NCI-H2107 treated with DMSO at 0.1 percent for 48 hours (cell line): ENCODE measurements around the gene COL23A1.
"Not testable (repeated sequence)": the region's sequence is repeated elsewhere in the genome, so short reads cannot be mapped to it uniquely, and the experiment has no call there.

ENCODE experiments used
- DNase-seq: peaks from one replicate; lab custom pipeline; 2025; ENCODE audit not compliant: unreplicated experiment; lab: John Stamatoyannopoulos, UW

Gene COL23A1

GRCh38 chr5:178204935-178205748, 385.1 kb downstream of the COL23A1 start:
- no peak for DNase-seq

GRCh38 chr5:178204182-178204934, 385.8 kb downstream of the COL23A1 start, which contains the start of gene HNRNPAB:
TSS of gene HNRNPAB (plus strand) at chr5:178204533. CDS start at chr5:178204838, 305 bp downstream.
- peak; percentile 69 for DNase-seq

GRCh38 chr5:178203670-178204181, 386.5 kb downstream of the COL23A1 start:
- DNase-seq: no peak

GRCh38 chr5:178202541-178202940, 387.7 kb downstream of the COL23A1 start:
- DNase-seq: no peak

- no peak for DNase-seq
Measured at GRCh38 chr5:178201927-178202235, 388.3 kb downstream of the COL23A1 start.

- no peak for DNase-seq
Measured at GRCh38 chr5:178201221-178201926, 388.8 kb downstream of the COL23A1 start.

GRCh38 chr5:178199581-178200434, 390.4 kb downstream of the COL23A1 start:
- no peak for DNase-seq

- DNase-seq: no peak
Measured at GRCh38 chr5:178198706-178199105, 391.5 kb downstream of the COL23A1 start.

GRCh38 chr5:178198151-178198550, 392.0 kb downstream of the COL23A1 start:
- not testable (repeated sequence) for DNase-seq

- no peak for DNase-seq
Measured at GRCh38 chr5:178196986-178197385, 393.2 kb downstream of the COL23A1 start.

- no peak for DNase-seq
Measured at GRCh38 chr5:178196281-178196812, 393.8 kb downstream of the COL23A1 start.

- no peak for DNase-seq
Measured at GRCh38 chr5:178194026-178194425, 396.2 kb downstream of the COL23A1 start.

GRCh38 chr5:178193251-178193809, 396.9 kb downstream of the COL23A1 start:
- no peak for DNase-seq

GRCh38 chr5:178192787-178193186, 397.4 kb downstream of the COL23A1 start:
- no peak for DNase-seq

- no peak for DNase-seq
Measured at GRCh38 chr5:178192244-178192643, 397.9 kb downstream of the COL23A1 start.

GRCh38 chr5:178191661-178192060, 398.5 kb downstream of the COL23A1 start:
- no peak for DNase-seq

GRCh38 chr5:178189433-178189832, 400.8 kb downstream of the COL23A1 start:
- DNase-seq: no peak
